SU-DHL-6 (cell line): Measurements from ENCODE around the gene LBHD1.

Experiments
- EZH2phosphoT487 ChIP-seq: fragments of 200-600 bp; sonication (generic), shearing (Covaris generic); conservative IDR thresholded peaks from 2 replicates; pipeline ENCODE4 v1.6.1; 2018; ENCODE audit warnings: mild to moderate bottlenecking, antibody characterized with exemption, low read length, moderate library complexity, mixed read lengths
- TF ChIP-seq, protein P1 (sequence below): fragments of 200-600 bp; sonication (generic); IDR thresholded peaks from one replicate; pipeline ENCODE4 v1.5.1; 2017; ENCODE audit warnings: antibody characterized with exemption, mild to moderate bottlenecking, low read length, moderate library complexity; ENCODE audit not compliant: insufficient read depth, poor library complexity, severe bottlenecking

DNA sequence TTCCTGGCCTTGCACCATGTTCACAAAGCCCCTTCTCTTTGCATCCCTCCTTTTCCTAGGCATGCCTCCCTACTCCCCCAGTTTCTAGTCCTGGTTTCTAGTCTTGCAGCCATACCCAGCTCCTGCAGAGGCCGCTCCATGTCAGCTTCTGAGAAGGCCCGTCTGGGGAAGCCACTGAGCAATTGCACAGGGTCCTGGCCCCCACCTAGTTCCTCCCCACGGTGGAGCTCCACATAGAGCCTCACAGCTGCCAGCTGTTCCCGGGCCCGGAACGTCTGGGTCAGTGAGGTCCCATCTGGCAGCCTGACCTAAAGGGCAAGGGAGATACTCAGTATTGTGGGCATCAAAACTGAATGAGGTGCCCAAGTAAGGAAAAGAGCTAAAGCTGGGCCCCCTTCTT lies 4.6 kb upstream of the LBHD1 start:
- TF ChIP-seq, protein P1, sequence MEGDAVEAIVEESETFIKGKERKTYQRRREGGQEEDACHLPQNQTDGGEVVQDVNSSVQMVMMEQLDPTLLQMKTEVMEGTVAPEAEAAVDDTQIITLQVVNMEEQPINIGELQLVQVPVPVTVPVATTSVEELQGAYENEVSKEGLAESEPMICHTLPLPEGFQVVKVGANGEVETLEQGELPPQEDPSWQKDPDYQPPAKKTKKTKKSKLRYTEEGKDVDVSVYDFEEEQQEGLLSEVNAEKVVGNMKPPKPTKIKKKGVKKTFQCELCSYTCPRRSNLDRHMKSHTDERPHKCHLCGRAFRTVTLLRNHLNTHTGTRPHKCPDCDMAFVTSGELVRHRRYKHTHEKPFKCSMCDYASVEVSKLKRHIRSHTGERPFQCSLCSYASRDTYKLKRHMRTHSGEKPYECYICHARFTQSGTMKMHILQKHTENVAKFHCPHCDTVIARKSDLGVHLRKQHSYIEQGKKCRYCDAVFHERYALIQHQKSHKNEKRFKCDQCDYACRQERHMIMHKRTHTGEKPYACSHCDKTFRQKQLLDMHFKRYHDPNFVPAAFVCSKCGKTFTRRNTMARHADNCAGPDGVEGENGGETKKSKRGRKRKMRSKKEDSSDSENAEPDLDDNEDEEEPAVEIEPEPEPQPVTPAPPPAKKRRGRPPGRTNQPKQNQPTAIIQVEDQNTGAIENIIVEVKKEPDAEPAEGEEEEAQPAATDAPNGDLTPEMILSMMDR = no peak
- TF ChIP-seq EZH2phosphoT487 = no peak
